ENCODE measurements around the gene GALNT9. TPM values are rescaled to one million over a fixed set of nuclear protein-coding genes. Genes with fewer than 3 reads are reported as not detected.

The GALNT9 gene
- 4.2 to 9.3 TPM (median 7.2 TPM) in 5 replicates for total RNA-seq (2022; extraction: Qiagen RNA extraction; ENCODE audit: low read depth)

GRCh38 chr12:132329036-132329719 is at the start of gene GALNT9:
TSS of gene GALNT9 (minus strand) at chr12:132329589. CDS start at chr12:132329203, 386 bp downstream.

Other genes starting within 250 kb of the GALNT9 start
- gene DDX51, start 185.3 kb downstream of the GALNT9 start, total RNA-seq (2022; extraction: Qiagen RNA extraction; ENCODE audit: low read depth), result 20.8 to 30.8 TPM (median 28.9 TPM) in 5 replicates
- 39.6 to 62.8 TPM (median 52.0 TPM) in 5 replicates for gene NOC4L, start 185.1 kb downstream of the GALNT9 start, total RNA-seq (2022; extraction: Qiagen RNA extraction; ENCODE audit: low read depth)
- gene FBRSL1, start 160.6 kb upstream of the GALNT9 start, total RNA-seq (2022; extraction: Qiagen RNA extraction; ENCODE audit: low read depth), result 50.9 to 84.7 TPM (median 73.0 TPM) in 5 replicates